ENCODE data around the gene MAPK8.
A peak's percentile ranks its signal among the peaks of the same experiment; 100 is the strongest.
"Not testable (repeated sequence)": the region's sequence is repeated elsewhere in the genome, so short reads cannot be mapped to it uniquely, and the experiment has no call there.

The MAPK8 gene

GRCh38 chr10:48306265-48306869 lies at the start of gene MAPK8:
MAPK8 (plus strand) TSS chr10:48306677; CDS start chr10:48401661, 94,984 bp downstream.
- DNase-seq, result peak; percentile 78

GRCh38 chr10:48257407-48257961 lies 49.0 kb upstream of the MAPK8 start:
- no peak for DNase-seq

GRCh38 chr10:48258105-48258504 lies 48.4 kb upstream of the MAPK8 start:
- DNase-seq, result no peak

- DNase-seq, result no peak
Measured at GRCh38 chr10:48266528-48266927, 39.9 kb upstream of the MAPK8 start.

- no peak for DNase-seq
Measured at GRCh38 chr10:48271047-48271730, 35.3 kb upstream of the MAPK8 start.

GRCh38 chr10:48272682-48273081 lies 33.8 kb upstream of the MAPK8 start:
- no peak for DNase-seq

GRCh38 chr10:48273741-48274140 lies 32.7 kb upstream of the MAPK8 start:
- no peak for DNase-seq

- DNase-seq, result peak; percentile 70
Measured at GRCh38 chr10:48274636-48275035, 31.8 kb upstream of the MAPK8 start, which contains the start of gene FRMPD2. FRMPD2 (minus strand) TSS chr10:48274696; CDS start chr10:48274567, 129 bp downstream.

- DNase-seq, result no peak
Measured at GRCh38 chr10:48277093-48277492, 29.4 kb upstream of the MAPK8 start.

- no peak for DNase-seq
Measured at GRCh38 chr10:48279081-48279751, 27.3 kb upstream of the MAPK8 start.

- DNase-seq, result not testable (repeated sequence)
Measured at GRCh38 chr10:48281697-48282096, 24.8 kb upstream of the MAPK8 start.

- DNase-seq, result no peak
Measured at GRCh38 chr10:48282829-48283228, 23.6 kb upstream of the MAPK8 start.

- no peak for DNase-seq
Measured at GRCh38 chr10:48284002-48284546, 22.4 kb upstream of the MAPK8 start.

- no peak for DNase-seq
Measured at GRCh38 chr10:48284811-48285210, 21.7 kb upstream of the MAPK8 start.

GRCh38 chr10:48285710-48286109 lies 20.8 kb upstream of the MAPK8 start:
- no peak for DNase-seq

- DNase-seq, result no peak
Measured at GRCh38 chr10:48286356-48286755, 20.1 kb upstream of the MAPK8 start.

- no peak for DNase-seq
Measured at GRCh38 chr10:48287417-48288391, 18.8 kb upstream of the MAPK8 start.

GRCh38 chr10:48288661-48289060 lies 17.8 kb upstream of the MAPK8 start:
- DNase-seq, result no peak

GRCh38 chr10:48289501-48290238 lies 16.8 kb upstream of the MAPK8 start:
- DNase-seq, result peak; percentile 44

- DNase-seq, result no peak
Measured at GRCh38 chr10:48290286-48290685, 16.2 kb upstream of the MAPK8 start.

- no peak for DNase-seq
Measured at GRCh38 chr10:48291190-48291589, 15.3 kb upstream of the MAPK8 start.

Data from NCI-H510A (cell line).